ENCODE results near the gene SMDT1.
"Not testable (repeated sequence)": the region's sequence is repeated elsewhere in the genome, so short reads cannot be mapped to it uniquely, and the experiment has no call there.

The SMDT1 gene

DNA sequence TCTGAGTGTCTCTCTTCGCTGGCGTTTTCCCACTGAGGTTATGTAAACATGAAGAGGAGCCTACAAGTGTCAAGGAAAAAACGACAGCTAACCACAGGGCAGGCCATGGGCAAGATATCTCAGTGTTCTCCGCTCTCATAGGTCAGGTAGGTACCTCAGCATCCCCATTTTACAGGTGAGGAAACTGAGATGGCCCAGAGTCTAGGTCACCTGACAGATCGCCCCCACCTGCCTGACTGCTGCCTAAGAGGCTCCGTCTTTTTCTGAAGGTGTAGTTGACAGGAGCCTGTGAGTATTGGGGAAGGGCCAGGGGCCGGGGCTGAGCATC is 11.9 kb downstream of the SMDT1 start:
- Histone ChIP-seq H3K27ac (ENCODE audit: low read length) (peak overlapping the region; percentile 26; the same call in 1 of the 2 replicates), H4K20me1 (ENCODE audit: insufficient read depth, low read length) (no peaks in the 10 kb centered on the region), H3K4me1 (ENCODE audit: low read length) (peaks cover 10% of the 10 kb centered on the region), H3K79me2 (ENCODE audit: low read length) (peaks cover 34% of the 10 kb centered on the region), H3K4me3 (ENCODE audit: low read length) (peak overlapping the region; percentile 58), H3K27me3 (replicated peaks; ENCODE audit: insufficient read depth, low read length) (no peaks in the 10 kb centered on the region), H3K9ac (ENCODE audit: low read length) (peak overlapping the region; percentile 53), H3K36me3 (replicated peaks; ENCODE audit: insufficient read depth, low read length) (peaks cover 12% of the 10 kb centered on the region), H3K9me3 (replicated peaks; ENCODE audit: insufficient read depth, low read length) (no peaks in the 10 kb centered on the region), H3K9me2 (replicated peaks; ENCODE audit: insufficient read depth, low read length) (no peaks in the 10 kb centered on the region), H3F3A (ENCODE audit: insufficient read depth, low read length) (peaks cover 15% of the 10 kb centered on the region), H2AFZ (ENCODE audit: low read length) (peak overlapping the region; percentile 85), H3K4me2 (ENCODE audit: low read depth, low read length) (peak overlapping the region; percentile 85)
- DNase-seq: peak; percentile 24
- TF ChIP-seq, protein P1, sequence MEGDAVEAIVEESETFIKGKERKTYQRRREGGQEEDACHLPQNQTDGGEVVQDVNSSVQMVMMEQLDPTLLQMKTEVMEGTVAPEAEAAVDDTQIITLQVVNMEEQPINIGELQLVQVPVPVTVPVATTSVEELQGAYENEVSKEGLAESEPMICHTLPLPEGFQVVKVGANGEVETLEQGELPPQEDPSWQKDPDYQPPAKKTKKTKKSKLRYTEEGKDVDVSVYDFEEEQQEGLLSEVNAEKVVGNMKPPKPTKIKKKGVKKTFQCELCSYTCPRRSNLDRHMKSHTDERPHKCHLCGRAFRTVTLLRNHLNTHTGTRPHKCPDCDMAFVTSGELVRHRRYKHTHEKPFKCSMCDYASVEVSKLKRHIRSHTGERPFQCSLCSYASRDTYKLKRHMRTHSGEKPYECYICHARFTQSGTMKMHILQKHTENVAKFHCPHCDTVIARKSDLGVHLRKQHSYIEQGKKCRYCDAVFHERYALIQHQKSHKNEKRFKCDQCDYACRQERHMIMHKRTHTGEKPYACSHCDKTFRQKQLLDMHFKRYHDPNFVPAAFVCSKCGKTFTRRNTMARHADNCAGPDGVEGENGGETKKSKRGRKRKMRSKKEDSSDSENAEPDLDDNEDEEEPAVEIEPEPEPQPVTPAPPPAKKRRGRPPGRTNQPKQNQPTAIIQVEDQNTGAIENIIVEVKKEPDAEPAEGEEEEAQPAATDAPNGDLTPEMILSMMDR (IDR thresholded peaks at IDR 0.05; ENCODE audit: low read length): no peak
- no peak for TF ChIP-seq EZH2 (optimal IDR thresholded peaks at IDR 0.05; ENCODE audit: low read depth, low read length)
- TF ChIP-seq EZH2phosphoT487 (IDR thresholded peaks at IDR 0.05; ENCODE audit: low read length): no peak

DNA sequence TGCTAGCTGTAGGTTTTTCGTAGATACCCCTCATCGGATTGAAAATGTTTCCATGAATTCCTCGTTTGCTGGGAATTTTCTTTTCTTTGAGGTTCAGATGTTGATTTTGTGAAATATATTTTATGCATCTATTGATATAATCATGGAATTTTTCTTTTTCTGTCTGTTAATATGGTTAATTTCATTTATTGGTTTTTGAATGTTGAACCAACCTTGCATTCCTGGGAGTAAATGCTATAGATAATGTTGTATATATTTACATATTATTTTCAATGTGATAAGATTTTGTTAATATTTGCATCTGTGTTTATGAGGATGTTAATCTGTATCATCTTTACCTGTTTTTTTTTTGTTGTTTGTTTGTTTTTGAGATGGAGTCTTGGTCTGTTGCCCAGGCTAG is 21.7 kb downstream of the SMDT1 start:
- no peak for TF ChIP-seq EZH2 (optimal IDR thresholded peaks at IDR 0.05; ENCODE audit: low read depth, low read length)
- TF ChIP-seq, protein P1 (IDR thresholded peaks at IDR 0.05; ENCODE audit: low read length): no peak
- no peak for TF ChIP-seq EZH2phosphoT487 (IDR thresholded peaks at IDR 0.05; ENCODE audit: low read length)
- no peaks in the 10 kb centered on the region for H3K79me2 ChIP-seq (ENCODE audit: low read length)
- H3K27ac ChIP-seq (ENCODE audit: low read length): no peak overlapping the region
- no peak overlapping the region for H3K4me3 ChIP-seq (ENCODE audit: low read length)
- H3K9me2 ChIP-seq (replicated peaks; ENCODE audit: insufficient read depth, low read length): no peaks in the 10 kb centered on the region
- H3K9me3 ChIP-seq (replicated peaks; ENCODE audit: insufficient read depth, low read length): no peaks in the 10 kb centered on the region
- H3F3A ChIP-seq (ENCODE audit: insufficient read depth, low read length): no peaks in the 10 kb centered on the region
- H3K36me3 ChIP-seq (replicated peaks; ENCODE audit: insufficient read depth, low read length): no peaks in the 10 kb centered on the region
- H3K4me1 ChIP-seq (ENCODE audit: low read length): no peaks in the 10 kb centered on the region
- no peak for DNase-seq
- H3K4me2 ChIP-seq (ENCODE audit: low read depth, low read length): no peak overlapping the region
- no peak overlapping the region for H3K9ac ChIP-seq (ENCODE audit: low read length)
- H3K27me3 ChIP-seq (replicated peaks; ENCODE audit: insufficient read depth, low read length): no peaks in the 10 kb centered on the region
- H4K20me1 ChIP-seq (ENCODE audit: insufficient read depth, low read length): no peaks in the 10 kb centered on the region
- no peak overlapping the region for H2AFZ ChIP-seq (ENCODE audit: low read length)

DNA sequence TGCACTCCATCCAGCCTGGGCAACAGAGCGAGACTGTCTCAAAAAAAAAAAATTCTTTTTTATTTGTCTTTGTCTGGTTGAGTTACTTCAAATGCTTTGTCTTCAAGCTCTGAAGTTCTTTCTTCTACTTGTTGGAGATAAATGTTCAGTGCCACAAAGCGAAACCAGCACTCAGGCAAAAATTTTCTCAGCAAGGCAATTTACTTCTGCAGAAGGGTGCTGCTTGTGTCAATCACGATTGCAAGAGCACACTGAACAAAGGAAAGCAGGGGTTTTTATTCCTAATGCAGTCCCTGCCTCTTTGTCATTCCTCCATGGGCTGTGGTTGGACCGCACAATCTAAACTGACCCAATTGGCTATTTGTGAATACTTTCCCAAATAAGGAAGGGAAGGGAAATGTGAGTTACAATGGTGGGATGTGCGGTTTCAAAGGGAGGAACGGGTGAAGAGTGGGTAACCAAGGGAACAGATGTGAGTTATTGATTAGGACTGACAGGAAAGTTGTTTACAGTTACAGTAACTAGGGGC is 24.9 kb downstream of the SMDT1 start:
- H3K4me2 ChIP-seq (ENCODE audit: low read depth, low read length); H3K9me3 ChIP-seq (replicated peaks; ENCODE audit: insufficient read depth, low read length); DNase-seq; H3K4me1 ChIP-seq (ENCODE audit: low read length); H4K20me1 ChIP-seq (ENCODE audit: insufficient read depth, low read length); H3F3A ChIP-seq (ENCODE audit: insufficient read depth, low read length); H3K9me2 ChIP-seq (replicated peaks; ENCODE audit: insufficient read depth, low read length); H2AFZ ChIP-seq (ENCODE audit: low read length); H3K4me3 ChIP-seq (ENCODE audit: low read length); H3K36me3 ChIP-seq (replicated peaks; ENCODE audit: insufficient read depth, low read length); H3K9ac ChIP-seq (ENCODE audit: low read length); H3K27ac ChIP-seq (ENCODE audit: low read length); H3K79me2 ChIP-seq (ENCODE audit: low read length); H3K27me3 ChIP-seq (replicated peaks; ENCODE audit: insufficient read depth, low read length): not testable (repeated sequence)

DNA sequence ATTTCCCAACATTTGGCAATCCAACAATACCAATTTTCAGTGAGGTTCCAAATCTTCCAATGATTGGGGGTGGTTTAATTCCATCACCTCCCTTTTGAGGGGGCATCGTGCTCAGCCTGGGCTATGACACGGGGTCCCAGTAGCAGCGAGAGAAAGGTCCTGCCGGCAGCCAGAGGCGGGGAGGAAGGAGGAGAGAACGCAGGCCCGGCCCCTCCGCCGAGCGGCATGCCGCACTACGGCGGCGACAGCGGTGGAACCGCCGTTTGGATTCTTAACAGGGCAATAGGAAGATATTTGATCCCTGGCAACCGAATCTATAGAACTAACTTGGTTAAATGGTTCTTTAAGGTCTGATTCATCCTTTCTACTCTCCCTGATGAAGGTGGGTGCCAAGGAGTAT is 29.3 kb downstream of the SMDT1 start:
- Histone ChIP-seq H3K27me3 (replicated peaks; ENCODE audit: insufficient read depth, low read length) (no peaks in the 10 kb centered on the region), H3K36me3 (replicated peaks; ENCODE audit: insufficient read depth, low read length) (no peaks in the 10 kb centered on the region), H4K20me1 (ENCODE audit: insufficient read depth, low read length) (no peaks in the 10 kb centered on the region), H2AFZ (ENCODE audit: low read length) (no peak overlapping the region), H3K4me2 (ENCODE audit: low read depth, low read length) (no peak overlapping the region), H3K79me2 (ENCODE audit: low read length) (no peaks in the 10 kb centered on the region), H3K4me3 (ENCODE audit: low read length) (no peak overlapping the region), H3K9me2 (replicated peaks; ENCODE audit: insufficient read depth, low read length) (no peaks in the 10 kb centered on the region), H3K4me1 (ENCODE audit: low read length) (no peaks in the 10 kb centered on the region), H3K9me3 (replicated peaks; ENCODE audit: insufficient read depth, low read length) (no peaks in the 10 kb centered on the region), H3F3A (ENCODE audit: insufficient read depth, low read length) (no peaks in the 10 kb centered on the region), H3K9ac (ENCODE audit: low read length) (no peak overlapping the region), H3K27ac (ENCODE audit: low read length) (no peak overlapping the region)
- DNase-seq: no peak
- TF ChIP-seq, protein P1 (IDR thresholded peaks at IDR 0.05; ENCODE audit: low read length): no peak
- no peak for TF ChIP-seq EZH2 (optimal IDR thresholded peaks at IDR 0.05; ENCODE audit: low read depth, low read length)
- no peak for TF ChIP-seq EZH2phosphoT487 (IDR thresholded peaks at IDR 0.05; ENCODE audit: low read length)
